ENCODE measurements around the gene LURAP1L.
A peak's percentile ranks its signal among the peaks of the same experiment; 100 is the strongest.

LURAP1L gene

GRCh38 chr9:12846035-12846434, 71.2 kb downstream of the LURAP1L start:
- no peak for TF ChIP-seq Cebpa-rat (IDR thresholded peaks at IDR 0.05)
- Histone ChIP-seq H3K9ac (no peak overlapping the region), H3K27ac (no peak overlapping the region), H3K4me3 (no peak overlapping the region), H3K9me3 (replicated peaks in 1 of 11) (peaks cover 0 to 12% (median 0%) of the 10 kb centered on the region in 11 experiments; a peak in 1 of 22 replicates), H3K4me1 (no peaks in the 10 kb centered on the region), H3K27me3 (no peaks in the 10 kb centered on the region), H3K36me3 (no peaks in the 10 kb centered on the region), H3K4me2 (no peak overlapping the region), H4K20me1 (no peaks in the 10 kb centered on the region)

DNA sequence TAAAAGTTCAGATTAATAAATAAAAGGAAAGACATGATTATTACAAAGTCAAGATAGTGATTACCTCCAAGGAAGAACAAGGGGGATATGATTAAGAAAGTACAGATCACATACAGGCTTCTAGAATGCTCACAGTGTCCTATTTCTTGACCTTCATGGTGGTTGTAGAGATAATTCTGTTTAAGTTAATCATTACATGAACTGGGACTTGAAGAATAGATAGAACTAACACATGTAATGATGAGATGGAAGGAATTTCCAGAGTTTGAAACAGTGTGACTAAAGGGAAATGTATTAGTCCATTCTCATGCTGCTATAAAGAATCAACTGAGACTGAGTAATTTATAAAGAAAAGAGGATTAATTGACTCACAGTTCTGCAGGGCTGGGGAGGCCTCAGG, 72.7 kb downstream of the LURAP1L start:
- Histone ChIP-seq H4K20me1 (no peaks in the 10 kb centered on the region), H3K9me3 (replicated peaks in 1 of 11) (peaks cover 0 to 12% (median 0%) of the 10 kb centered on the region in 11 experiments; a peak in 1 of 22 replicates), H3K9ac (no peak overlapping the region), H3K4me1 (no peaks in the 10 kb centered on the region), H3K27ac (no peak overlapping the region), H3K4me3 (no peak overlapping the region), H3K27me3 (no peaks in the 10 kb centered on the region), H3K4me2 (no peak overlapping the region), H3K36me3 (no peaks in the 10 kb centered on the region)
- TF ChIP-seq Cebpa-rat (IDR thresholded peaks at IDR 0.05) = no peak

- no peak overlapping the region for H3K9ac ChIP-seq
- no peak overlapping the region for H3K4me3 ChIP-seq
- no peak overlapping the region for H3K4me2 ChIP-seq
- TF ChIP-seq Cebpa-rat (IDR thresholded peaks at IDR 0.05) = no peak
- H3K36me3 ChIP-seq = no peaks in the 10 kb centered on the region
- no peaks in the 10 kb centered on the region for H3K4me1 ChIP-seq
- no peaks in the 10 kb centered on the region for H4K20me1 ChIP-seq
- no peaks in the 10 kb centered on the region for H3K27me3 ChIP-seq
- H3K9me3 ChIP-seq (replicated peaks in 1 of 11) = peaks cover 0 to 12% (median 0%) of the 10 kb centered on the region in 11 experiments; a peak in 1 of 22 replicates
- no peak overlapping the region for H3K27ac ChIP-seq
These were observed 74.7 kb downstream of the LURAP1L start for GRCh38 chr9:12849486-12850003.

GRCh38 chr9:12851341-12852090, 76.7 kb downstream of the LURAP1L start:
- Histone ChIP-seq H4K20me1 (no peaks in the 10 kb centered on the region), H3K4me3 (no peak overlapping the region), H3K9me3 (replicated peaks in 1 of 11) (peaks cover 0 to 12% (median 0%) of the 10 kb centered on the region in 11 experiments; a peak in 1 of 22 replicates), H3K4me1 (no peaks in the 10 kb centered on the region), H3K27ac (no peak overlapping the region), H3K4me2 (no peak overlapping the region), H3K27me3 (no peaks in the 10 kb centered on the region), H3K36me3 (no peaks in the 10 kb centered on the region), H3K9ac (no peak overlapping the region)
- TF ChIP-seq Cebpa-rat (IDR thresholded peaks at IDR 0.05) = no peak

DNA sequence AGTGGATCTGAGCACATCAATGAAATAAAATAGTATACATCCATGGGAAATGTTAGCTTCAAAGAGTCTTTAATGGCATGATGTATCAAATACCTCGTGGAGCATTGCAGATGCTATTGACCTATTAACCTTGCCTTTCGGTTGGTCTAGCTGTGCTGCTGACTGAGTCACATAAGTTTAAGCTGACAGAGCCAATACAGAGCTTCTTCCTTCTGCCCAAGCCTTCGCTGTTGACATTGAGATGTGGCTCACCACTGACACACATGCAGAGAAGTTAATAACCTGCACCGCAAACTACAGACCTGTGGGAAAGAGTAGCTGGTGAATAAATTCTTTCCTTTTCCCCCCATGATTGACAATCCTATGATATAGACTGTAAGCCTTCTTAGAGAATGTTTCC, 78.2 kb downstream of the LURAP1L start:
- no peak overlapping the region for H3K4me2 ChIP-seq
- H3K27me3 ChIP-seq = no peaks in the 10 kb centered on the region
- H3K36me3 ChIP-seq = no peaks in the 10 kb centered on the region
- peaks cover 0 to 6% (median 0%) of the 10 kb centered on the region in 11 experiments; a peak in 1 of 22 replicates for H3K9me3 ChIP-seq (replicated peaks in 1 of 11)
- TF ChIP-seq Cebpa-rat (IDR thresholded peaks at IDR 0.05) = no peak
- H3K4me3 ChIP-seq = no peak overlapping the region
- no peaks in the 10 kb centered on the region for H4K20me1 ChIP-seq
- peaks cover 0 to 6% (median 0%) of the 10 kb centered on the region in 10 experiments; a peak in 3 of 20 replicates for H3K4me1 ChIP-seq
- no peak overlapping the region for H3K9ac ChIP-seq
- H3K27ac ChIP-seq = no peak overlapping the region

GRCh38 chr9:12854221-12854620, 79.4 kb downstream of the LURAP1L start:
- H4K20me1 ChIP-seq = no peaks in the 10 kb centered on the region
- no peaks in the 10 kb centered on the region for H3K36me3 ChIP-seq
- H3K4me2 ChIP-seq = no peak overlapping the region
- H3K27ac ChIP-seq = no peak overlapping the region
- no peak overlapping the region for H3K9ac ChIP-seq
- TF ChIP-seq Cebpa-rat (IDR thresholded peaks at IDR 0.05) = no peak
- H3K4me3 ChIP-seq = no peak overlapping the region
- no peaks in the 10 kb centered on the region for H3K9me3 ChIP-seq (replicated peaks in 1 of 11)
- no peaks in the 10 kb centered on the region for H3K27me3 ChIP-seq
- peaks cover 0 to 6% (median 0%) of the 10 kb centered on the region in 10 experiments; a peak in 3 of 20 replicates for H3K4me1 ChIP-seq

- Histone ChIP-seq H3K4me2 (no peak overlapping the region), H3K9me3 (replicated peaks in 1 of 11) (no peaks in the 10 kb centered on the region), H3K27ac (no peak overlapping the region), H3K9ac (no peak overlapping the region), H3K27me3 (no peaks in the 10 kb centered on the region), H3K36me3 (no peaks in the 10 kb centered on the region), H3K4me1 (peaks cover 0 to 6% (median 0%) of the 10 kb centered on the region in 10 experiments; a peak in 3 of 20 replicates), H3K4me3 (no peak overlapping the region), H4K20me1 (no peaks in the 10 kb centered on the region)
- no peak for TF ChIP-seq Cebpa-rat (IDR thresholded peaks at IDR 0.05)
These were observed 80.2 kb downstream of the LURAP1L start for GRCh38 chr9:12855066-12855465.

GRCh38 chr9:12856603-12857002, 81.8 kb downstream of the LURAP1L start:
- Histone ChIP-seq H3K4me1 (peaks cover 0 to 6% (median 0%) of the 10 kb centered on the region in 10 experiments; a peak in 3 of 20 replicates), H3K9ac (no peak overlapping the region), H3K9me3 (replicated peaks in 1 of 11) (no peaks in the 10 kb centered on the region), H3K4me3 (no peak overlapping the region), H3K36me3 (no peaks in the 10 kb centered on the region), H3K27me3 (no peaks in the 10 kb centered on the region), H3K4me2 (no peak overlapping the region), H3K27ac (no peak overlapping the region), H4K20me1 (no peaks in the 10 kb centered on the region)
- no peak for TF ChIP-seq Cebpa-rat (IDR thresholded peaks at IDR 0.05)

GRCh38 chr9:12859704-12860251, 85.0 kb downstream of the LURAP1L start:
- Histone ChIP-seq H3K4me2 (peak overlapping the region in 1 of 11 experiments; percentile 23; a peak in 2 of 22 replicates), H3K36me3 (no peaks in the 10 kb centered on the region), H3K4me3 (no peak overlapping the region), H3K9me3 (replicated peaks in 1 of 11) (no peaks in the 10 kb centered on the region), H3K9ac (no peak overlapping the region), H4K20me1 (no peaks in the 10 kb centered on the region), H3K27ac (peak overlapping the region in 1 of 11 experiments; percentile 33; a peak in 1 of 22 replicates), H3K4me1 (peaks cover 0 to 6% (median 0%) of the 10 kb centered on the region in 10 experiments; a peak in 3 of 20 replicates), H3K27me3 (no peaks in the 10 kb centered on the region)
- TF ChIP-seq Cebpa-rat (IDR thresholded peaks at IDR 0.05) = no peak

Data from BLaER1 treated with 17β-estradiol and CSF1 and Interleukin-3, amounts not matched to agents 10 nM and 100 nM (cell line).